ENCODE measurements around the gene VGLL3. TPM values are rescaled to one million over a fixed set of nuclear protein-coding genes. Genes with fewer than 3 reads are reported as not detected.

VGLL3 gene
- total RNA-seq, 1 donor from 2014 or later: 1.1 TPM

GRCh38 chr3:86934851-86935250, 56.1 kb downstream of the VGLL3 start:
- no peak for TF ChIP-seq CTCF (IDR thresholded peaks at IDR 0.05; ENCODE audit: insufficient read depth, low read length, severe bottlenecking)
- DNase-seq (ENCODE audit: low read depth) (peak; percentile 55), FAIRE-seq (no peak)
- Histone ChIP-seq H3K27me3 (ENCODE audit: control insufficient read depth, insufficient read depth, low read length) (no peaks in the 10 kb centered on the region), H3K4me3 (ENCODE audit: low read depth, low read length) (no peak overlapping the region), H3K36me3 (ENCODE audit: control insufficient read depth, insufficient read depth, low read length) (no peaks in the 10 kb centered on the region)

GRCh38 chr3:86930831-86931230, 60.1 kb downstream of the VGLL3 start:
- DNase-seq (ENCODE audit: low read depth): no peak
- no peak for FAIRE-seq
- no peaks in the 10 kb centered on the region for H3K36me3 ChIP-seq (ENCODE audit: control insufficient read depth, insufficient read depth, low read length)
- TF ChIP-seq CTCF (IDR thresholded peaks at IDR 0.05; ENCODE audit: insufficient read depth, low read length, severe bottlenecking): no peak
- H3K4me3 ChIP-seq (ENCODE audit: low read depth, low read length): no peak overlapping the region
- H3K27me3 ChIP-seq (ENCODE audit: control insufficient read depth, insufficient read depth, low read length): no peaks in the 10 kb centered on the region

DNA sequence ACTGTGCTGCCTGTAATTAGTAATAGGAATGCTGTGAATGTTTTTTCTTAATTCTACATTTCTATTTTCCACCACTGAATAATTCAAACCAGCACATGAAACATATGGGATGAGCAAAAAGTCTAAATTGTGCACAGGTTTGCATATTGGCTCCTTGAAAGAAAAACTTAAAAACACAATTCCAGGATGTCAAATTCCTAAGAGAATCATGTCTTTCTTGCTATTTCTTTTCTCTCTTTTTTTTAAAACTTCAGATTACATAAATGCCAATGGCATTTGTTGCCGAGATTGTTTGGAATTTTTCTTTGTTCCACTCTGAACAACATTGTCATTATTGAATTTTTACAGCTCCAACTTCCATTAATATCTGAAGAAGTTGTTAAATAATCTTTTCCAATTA, 60.8 kb downstream of the VGLL3 start:
- no peak for TF ChIP-seq CTCF (IDR thresholded peaks at IDR 0.05; ENCODE audit: insufficient read depth, low read length, severe bottlenecking)
- Histone ChIP-seq H3K4me3 (ENCODE audit: low read depth, low read length) (no peak overlapping the region), H3K27me3 (ENCODE audit: control insufficient read depth, insufficient read depth, low read length) (no peaks in the 10 kb centered on the region), H3K36me3 (ENCODE audit: control insufficient read depth, insufficient read depth, low read length) (no peaks in the 10 kb centered on the region)
- no peak for DNase-seq (ENCODE audit: low read depth)
- FAIRE-seq: no peak

GRCh38 chr3:86929046-86929445, 61.9 kb downstream of the VGLL3 start:
- DNase-seq (ENCODE audit: low read depth) (no peak), FAIRE-seq (no peak)
- no peak for TF ChIP-seq CTCF (IDR thresholded peaks at IDR 0.05; ENCODE audit: insufficient read depth, low read length, severe bottlenecking)
- Histone ChIP-seq H3K36me3 (ENCODE audit: control insufficient read depth, insufficient read depth, low read length) (no peaks in the 10 kb centered on the region), H3K27me3 (ENCODE audit: control insufficient read depth, insufficient read depth, low read length) (no peaks in the 10 kb centered on the region), H3K4me3 (ENCODE audit: low read depth, low read length) (no peak overlapping the region)

- peak; percentile 58 for FAIRE-seq
- TF ChIP-seq CTCF (IDR thresholded peaks at IDR 0.05; ENCODE audit: insufficient read depth, low read length, severe bottlenecking): no peak
- Histone ChIP-seq H3K4me3 (ENCODE audit: low read depth, low read length) (no peak overlapping the region), H3K27me3 (ENCODE audit: control insufficient read depth, insufficient read depth, low read length) (no peaks in the 10 kb centered on the region), H3K36me3 (ENCODE audit: control insufficient read depth, insufficient read depth, low read length) (no peaks in the 10 kb centered on the region)
- peak; percentile 91 for DNase-seq (ENCODE audit: low read depth)
These were observed 67.9 kb downstream of the VGLL3 start for GRCh38 chr3:86923071-86923491.

DNA sequence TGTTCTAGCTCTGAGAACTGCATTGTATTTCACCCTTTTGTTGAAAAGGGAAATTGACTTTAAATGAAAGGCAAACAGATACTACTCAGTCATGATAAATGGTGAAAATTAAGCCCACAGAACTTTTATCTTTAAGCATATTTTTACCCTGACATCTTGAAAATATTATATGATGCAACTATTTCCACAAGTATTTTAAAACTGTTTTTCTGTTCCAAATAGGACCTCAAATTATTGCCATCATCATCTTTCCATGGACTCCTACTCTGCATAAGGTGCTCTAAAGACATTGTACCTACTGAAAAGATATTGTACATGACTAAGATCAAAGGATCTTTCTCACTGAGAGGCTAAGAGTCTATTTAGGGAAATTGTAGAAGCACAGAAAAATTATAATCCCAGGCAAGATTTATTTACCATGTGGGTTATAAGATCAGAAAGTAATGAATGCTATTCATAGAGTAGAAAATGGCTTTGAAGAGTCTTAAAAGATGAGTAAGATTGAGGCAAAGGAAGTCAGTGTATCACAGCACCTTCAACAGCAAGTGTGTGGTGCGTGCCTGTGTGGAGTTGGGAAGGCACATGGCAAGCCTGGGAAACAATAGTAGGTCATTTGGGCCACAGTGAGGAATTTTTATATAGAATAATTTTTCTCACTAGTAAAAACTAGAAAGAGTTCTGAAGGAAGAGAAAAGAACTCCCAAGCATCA, 68.8 kb downstream of the VGLL3 start:
- no peaks in the 10 kb centered on the region for H3K27me3 ChIP-seq (ENCODE audit: control insufficient read depth, insufficient read depth, low read length)
- no peak overlapping the region for H3K4me3 ChIP-seq (ENCODE audit: low read depth, low read length)
- no peak for TF ChIP-seq CTCF (IDR thresholded peaks at IDR 0.05; ENCODE audit: insufficient read depth, low read length, severe bottlenecking)
- DNase-seq (ENCODE audit: low read depth): peak; percentile 40
- no peaks in the 10 kb centered on the region for H3K36me3 ChIP-seq (ENCODE audit: control insufficient read depth, insufficient read depth, low read length)
- FAIRE-seq: no peak
